ENCODE measurements around the gene CYREN. TPM values are rescaled to one million over a fixed set of nuclear protein-coding genes. Genes with fewer than 3 reads are reported as not detected.
A peak's percentile ranks its signal among the peaks of the same experiment; 100 is the strongest.

CYREN gene
- total and polyA plus RNA-seq, 2 of the 13 experiments (the other 11 are each of a cell fraction or from before 2014, with no cell fraction given), result 20.7 to 60.7 TPM

DNA sequence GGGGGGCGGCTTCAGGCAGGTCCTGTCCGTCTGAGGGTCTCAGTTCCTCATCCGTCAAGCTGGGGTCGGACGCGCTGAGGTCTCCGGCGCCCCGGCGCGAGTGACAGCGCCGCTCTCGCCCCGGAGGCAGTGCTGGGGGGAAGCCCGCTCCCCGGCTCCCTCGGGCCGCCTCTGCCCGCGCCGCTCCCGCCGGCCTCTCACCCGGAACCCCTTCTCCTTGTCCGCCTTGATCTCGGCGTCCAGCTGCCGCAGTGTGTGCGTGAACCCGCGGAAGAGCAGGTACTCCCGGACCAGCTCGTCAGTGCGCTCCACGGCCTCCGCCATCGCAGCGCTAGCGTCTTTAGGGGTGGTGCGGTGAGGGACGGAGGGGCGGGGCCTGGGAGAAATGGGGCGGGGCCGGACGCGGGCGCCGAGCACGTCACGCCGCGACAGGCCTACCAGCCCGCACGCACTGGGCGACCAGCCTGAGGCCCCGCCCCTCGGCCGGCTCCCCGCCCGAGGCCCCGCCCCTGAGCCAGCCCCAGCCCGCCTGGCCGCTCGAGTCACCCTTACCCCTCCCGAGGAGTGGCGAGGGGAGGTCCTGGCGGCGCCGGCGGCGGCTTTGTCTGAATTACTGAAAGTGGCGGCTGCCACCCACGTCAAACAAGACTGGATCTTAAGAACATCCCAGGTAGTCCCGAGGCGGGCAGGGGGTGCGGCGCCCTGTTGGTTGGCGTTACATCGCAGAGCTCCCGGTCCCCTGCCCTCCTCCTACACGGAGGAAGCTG, 40.9 kb upstream of the CYREN start, which contains the start of gene WDR91 (continued):
- TF ChIP-seq, protein P1, sequence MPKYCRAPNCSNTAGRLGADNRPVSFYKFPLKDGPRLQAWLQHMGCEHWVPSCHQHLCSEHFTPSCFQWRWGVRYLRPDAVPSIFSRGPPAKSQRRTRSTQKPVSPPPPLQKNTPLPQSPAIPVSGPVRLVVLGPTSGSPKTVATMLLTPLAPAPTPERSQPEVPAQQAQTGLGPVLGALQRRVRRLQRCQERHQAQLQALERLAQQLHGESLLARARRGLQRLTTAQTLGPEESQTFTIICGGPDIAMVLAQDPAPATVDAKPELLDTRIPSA (CRISPR knock-in tag; IDR thresholded peaks at IDR 0.05; ENCODE audit: borderline replicate concordance), result no peak
- TF ChIP-seq, protein P2, sequence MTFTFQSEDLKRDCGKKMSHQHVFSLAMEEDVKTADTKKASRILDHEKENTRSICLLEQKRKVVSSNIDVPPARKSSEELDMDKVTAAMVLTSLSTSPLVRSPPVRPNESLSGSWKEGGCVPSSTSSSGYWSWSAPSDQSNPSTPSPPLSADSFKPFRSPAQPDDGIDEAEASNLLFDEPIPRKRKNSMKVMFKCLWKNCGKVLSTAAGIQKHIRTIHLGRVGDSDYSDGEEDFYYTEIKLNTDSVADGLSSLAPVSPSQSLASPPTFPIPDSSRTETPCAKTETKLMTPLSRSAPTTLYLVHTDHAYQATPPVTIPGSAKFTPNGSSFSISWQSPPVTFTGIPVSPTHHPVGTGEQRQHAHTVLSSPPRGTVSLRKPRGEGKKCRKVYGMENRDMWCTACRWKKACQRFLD (CRISPR knock-in tag; IDR thresholded peaks at IDR 0.05; ENCODE audit: borderline replicate concordance), result no peak; the same call in 1 of the 2 replicates
- TF ChIP-seq FLYWCH1 (CRISPR knock-in tag; IDR thresholded peaks at IDR 0.05) (no peak), ZFP36L1 (CRISPR knock-in tag; IDR thresholded peaks at IDR 0.05) (no peak), SPEN (CRISPR knock-in tag; IDR thresholded peaks at IDR 0.05; ENCODE audit: low read depth) (peak; percentile 18; the same call in 1 of the 2 replicates), CBX2 (IDR thresholded peaks at IDR 0.05; ENCODE audit: low read depth, low read length) (no peak), CBX2 (CRISPR knock-in tag; IDR thresholded peaks at IDR 0.05; ENCODE audit: low read depth) (no peak), ZBTB3 (CRISPR knock-in tag; IDR thresholded peaks at IDR 0.05; ENCODE audit: borderline replicate concordance, low read depth) (no peak), KDM1A (CRISPR knock-in tag; IDR thresholded peaks at IDR 0.05) (no peak), RAD21 (CRISPR knock-in tag; IDR thresholded peaks at IDR 0.05) (0 out of 2 replicates have a peak, but pooled peaks have one; percentile 11), ZNF556 (CRISPR knock-in tag; IDR thresholded peaks at IDR 0.05; ENCODE audit: borderline replicate concordance) (no peak), ZNF264 (CRISPR knock-in tag; IDR thresholded peaks at IDR 0.05) (no peak), PCBP1 (IDR thresholded peaks at IDR 0.05; ENCODE audit: borderline replicate concordance, low read depth, low read length) (no peak), ATM (IDR thresholded peaks at IDR 0.05; ENCODE audit: borderline replicate concordance) (no peak), FIP1L1 (IDR thresholded peaks at IDR 0.05; ENCODE audit: borderline replicate concordance, insufficient read depth, low read depth, low read length) (no peak), RFX5 (IDR thresholded peaks at IDR 0.05; ENCODE audit: low read depth, low read length) (no peak; the same call in 1 of the 2 replicates)
- TF ChIP-seq, protein P3, sequence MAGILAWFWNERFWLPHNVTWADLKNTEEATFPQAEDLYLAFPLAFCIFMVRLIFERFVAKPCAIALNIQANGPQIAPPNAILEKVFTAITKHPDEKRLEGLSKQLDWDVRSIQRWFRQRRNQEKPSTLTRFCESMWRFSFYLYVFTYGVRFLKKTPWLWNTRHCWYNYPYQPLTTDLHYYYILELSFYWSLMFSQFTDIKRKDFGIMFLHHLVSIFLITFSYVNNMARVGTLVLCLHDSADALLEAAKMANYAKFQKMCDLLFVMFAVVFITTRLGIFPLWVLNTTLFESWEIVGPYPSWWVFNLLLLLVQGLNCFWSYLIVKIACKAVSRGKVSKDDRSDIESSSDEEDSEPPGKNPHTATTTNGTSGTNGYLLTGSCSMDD (CRISPR knock-in tag; IDR thresholded peaks at IDR 0.05), result no peak
- TF ChIP-seq, protein P4, sequence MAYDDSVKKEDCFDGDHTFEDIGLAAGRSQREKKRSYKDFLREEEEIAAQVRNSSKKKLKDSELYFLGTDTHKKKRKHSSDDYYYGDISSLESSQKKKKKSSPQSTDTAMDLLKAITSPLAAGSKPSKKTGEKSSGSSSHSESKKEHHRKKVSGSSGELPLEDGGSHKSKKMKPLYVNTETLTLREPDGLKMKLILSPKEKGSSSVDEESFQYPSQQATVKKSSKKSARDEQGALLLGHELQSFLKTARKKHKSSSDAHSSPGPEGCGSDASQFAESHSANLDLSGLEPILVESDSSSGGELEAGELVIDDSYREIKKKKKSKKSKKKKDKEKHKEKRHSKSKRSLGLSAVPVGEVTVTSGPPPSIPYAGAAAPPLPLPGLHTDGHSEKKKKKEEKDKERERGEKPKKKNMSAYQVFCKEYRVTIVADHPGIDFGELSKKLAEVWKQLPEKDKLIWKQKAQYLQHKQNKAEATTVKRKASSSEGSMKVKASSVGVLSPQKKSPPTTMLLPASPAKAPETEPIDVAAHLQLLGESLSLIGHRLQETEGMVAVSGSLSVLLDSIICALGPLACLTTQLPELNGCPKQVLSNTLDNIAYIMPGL (CRISPR knock-in tag; IDR thresholded peaks at IDR 0.05; ENCODE audit: borderline replicate concordance in 1 of 2, low read depth in 1 of 2), result peak in 1 of 2 experiments; percentile 71; a peak in 2 of 4 replicates
- TF ChIP-seq, protein P5, sequence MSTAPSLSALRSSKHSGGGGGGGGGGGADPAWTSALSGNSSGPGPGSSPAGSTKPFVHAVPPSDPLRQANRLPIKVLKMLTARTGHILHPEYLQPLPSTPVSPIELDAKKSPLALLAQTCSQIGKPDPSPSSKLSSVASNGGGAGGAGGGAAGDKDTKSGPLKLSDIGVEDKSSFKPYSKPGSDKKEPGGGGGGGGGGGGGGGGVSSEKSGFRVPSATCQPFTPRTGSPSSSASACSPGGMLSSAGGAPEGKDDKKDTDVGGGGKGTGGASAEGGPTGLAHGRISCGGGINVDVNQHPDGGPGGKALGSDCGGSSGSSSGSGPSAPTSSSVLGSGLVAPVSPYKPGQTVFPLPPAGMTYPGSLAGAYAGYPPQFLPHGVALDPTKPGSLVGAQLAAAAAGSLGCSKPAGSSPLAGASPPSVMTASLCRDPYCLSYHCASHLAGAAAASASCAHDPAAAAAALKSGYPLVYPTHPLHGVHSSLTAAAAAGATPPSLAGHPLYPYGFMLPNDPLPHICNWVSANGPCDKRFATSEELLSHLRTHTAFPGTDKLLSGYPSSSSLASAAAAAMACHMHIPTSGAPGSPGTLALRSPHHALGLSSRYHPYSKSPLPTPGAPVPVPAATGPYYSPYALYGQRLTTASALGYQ (CRISPR knock-in tag; IDR thresholded peaks at IDR 0.05), result no peak
- TF ChIP-seq, protein P6, sequence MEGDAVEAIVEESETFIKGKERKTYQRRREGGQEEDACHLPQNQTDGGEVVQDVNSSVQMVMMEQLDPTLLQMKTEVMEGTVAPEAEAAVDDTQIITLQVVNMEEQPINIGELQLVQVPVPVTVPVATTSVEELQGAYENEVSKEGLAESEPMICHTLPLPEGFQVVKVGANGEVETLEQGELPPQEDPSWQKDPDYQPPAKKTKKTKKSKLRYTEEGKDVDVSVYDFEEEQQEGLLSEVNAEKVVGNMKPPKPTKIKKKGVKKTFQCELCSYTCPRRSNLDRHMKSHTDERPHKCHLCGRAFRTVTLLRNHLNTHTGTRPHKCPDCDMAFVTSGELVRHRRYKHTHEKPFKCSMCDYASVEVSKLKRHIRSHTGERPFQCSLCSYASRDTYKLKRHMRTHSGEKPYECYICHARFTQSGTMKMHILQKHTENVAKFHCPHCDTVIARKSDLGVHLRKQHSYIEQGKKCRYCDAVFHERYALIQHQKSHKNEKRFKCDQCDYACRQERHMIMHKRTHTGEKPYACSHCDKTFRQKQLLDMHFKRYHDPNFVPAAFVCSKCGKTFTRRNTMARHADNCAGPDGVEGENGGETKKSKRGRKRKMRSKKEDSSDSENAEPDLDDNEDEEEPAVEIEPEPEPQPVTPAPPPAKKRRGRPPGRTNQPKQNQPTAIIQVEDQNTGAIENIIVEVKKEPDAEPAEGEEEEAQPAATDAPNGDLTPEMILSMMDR (CRISPR knock-in tag; IDR thresholded peaks at IDR 0.05), result peak; percentile 39; the same call in 1 of the 2 replicates
